GM12878 (cell line): ENCODE measurements around the gene SLC17A7. TPM values are rescaled to one million over a fixed set of nuclear protein-coding genes. Genes with fewer than 3 reads are reported as not detected.

ENCODE experiments used
- BHLHE40 ChIP-seq, 2 experiments: fragments of 450-650 bp in 1 of 2; IDR thresholded peaks; 2 replicates each; pipeline ENCODE4 v1.6.1; 2011 to 2017; ENCODE audit warnings: low read depth in 2 of 2, borderline replicate concordance in 1 of 2, improper control_type of control experiment in 1 of 2, low read length in 1 of 2, mild to moderate bottlenecking in 1 of 2
- CBX3 ChIP-seq: fragments of 200-600 bp; sonication (generic); IDR thresholded peaks from 2 replicates; pipeline ENCODE4 v1.6.1; 2016; ENCODE audit warnings: low read depth, borderline replicate concordance
- FOXM1 ChIP-seq: IDR thresholded peaks from 2 replicates; pipeline ENCODE4 v1.6.1; 2012; ENCODE audit warnings: low read depth, mild to moderate bottlenecking, inconsistent platforms, low read length, moderate library complexity
- HDAC6 ChIP-seq: fragments of 200-600 bp; sonication (generic); IDR thresholded peaks from one replicate; pipeline ENCODE4 v1.8.0; 2017; ENCODE audit warnings: antibody characterized with exemption; ENCODE audit not compliant: unreplicated experiment
- IRF5 ChIP-seq: fragments of 450-650 bp; IDR thresholded peaks from 2 replicates; pipeline ENCODE4 v1.6.1; 2017; ENCODE audit warnings: borderline replicate concordance
- JUNB ChIP-seq: IDR thresholded peaks from 2 replicates; pipeline ENCODE4 v1.6.1; 2016; ENCODE audit warnings: antibody characterized with exemption, mild to moderate bottlenecking
- MLLT1 ChIP-seq: fragments of 450-650 bp; IDR thresholded peaks from 2 replicates; pipeline ENCODE4 v1.6.1; 2016; ENCODE audit warnings: mild to moderate bottlenecking
- NFYB ChIP-seq: IDR thresholded peaks from 2 replicates; pipeline ENCODE4 v1.6.1; 2011; ENCODE audit warnings: low read depth, mild to moderate bottlenecking, low read length, improper control_type of control experiment, moderate library complexity; ENCODE audit not compliant: insufficient read depth
- NKRF ChIP-seq: fragments of 450-650 bp; conservative IDR thresholded peaks from 2 replicates; pipeline ENCODE4 v1.6.1; 2017; ENCODE audit warnings: mild to moderate bottlenecking, moderate library complexity
- PAX5 ChIP-seq: IDR thresholded peaks from 2 replicates; pipeline ENCODE4 v1.6.1; 2011; ENCODE audit warnings: low read depth, low read length, borderline replicate concordance
- PBX3 ChIP-seq: IDR thresholded peaks from 2 replicates; pipeline ENCODE4 v1.6.1; 2011; ENCODE audit warnings: mild to moderate bottlenecking, low read depth, low read length, moderate library complexity; ENCODE audit not compliant: insufficient replicate concordance
- POLR2AphosphoS5 ChIP-seq: IDR thresholded peaks from 2 replicates; pipeline ENCODE4 v1.6.1; 2011; ENCODE audit warnings: mild to moderate bottlenecking, low read length, inconsistent platforms
- POU2F2 ChIP-seq: IDR thresholded peaks from 3 replicates; pipeline ENCODE4 v1.6.1; 2011; ENCODE audit warnings: low read depth, mild to moderate bottlenecking, low read length, borderline replicate concordance
- SKIL ChIP-seq: fragments of 450-650 bp; IDR thresholded peaks from 2 replicates; pipeline ENCODE4 v1.6.1; 2017; ENCODE audit warnings: mild to moderate bottlenecking, low read depth, inconsistent platforms; ENCODE audit not compliant: poor library complexity, severe bottlenecking
- SP1 ChIP-seq: IDR thresholded peaks from one replicate; pipeline ENCODE4 v1.6.1; 2011; ENCODE audit warnings: low read depth, low read length
- SPI1 ChIP-seq: IDR thresholded peaks from 2 replicates; pipeline ENCODE4 v1.6.1; 2011; ENCODE audit warnings: low read depth, mild to moderate bottlenecking, low read length, moderate library complexity, borderline replicate concordance; ENCODE audit not compliant: insufficient read depth
- TARDBP ChIP-seq: IDR thresholded peaks from 2 replicates; pipeline ENCODE4 v1.6.1; 2016; ENCODE audit warnings: borderline replicate concordance
- TBL1XR1 ChIP-seq: IDR thresholded peaks from 2 replicates; pipeline ENCODE4 v1.6.1; 2012; ENCODE audit warnings: low read depth, low read length, improper control_type of control experiment
- ZNF274 ChIP-seq: IDR thresholded peaks from one replicate; pipeline ENCODE4 v1.8.0; 2011; ENCODE audit not compliant: insufficient read length, insufficient read depth
- polyA plus RNA-seq, 11 experiments: library from polyadenylated mRNA; depleted of rRNA in 4 of 11; unstranded in 6 of 11; stranded (reverse) in 5 of 11; fragments of >200 nt; fragmentation: Nextera tagmentation in 4 of 11; fragmentation: Illumina TruSeq in 1 of 11; extraction: Ambion mirVana in 4 of 11; extraction: Trizol in 1 of 11; gene quantifications; 1 replicate in 1 of 11; 2 replicates in 10 of 11; pipeline versions ENCODE4 v1.2.1 to v1.2.3, GENCODE V29; 2011 to 2016; ENCODE audit warnings: inconsistent platforms in 2 of 11, missing spikeins in 2 of 11, low read depth in 1 of 11
- total RNA-seq, 4 experiments: library from RNA; depleted of rRNA in 3 of 4; stranded (reverse); fragments of >200 nt in 3 of 4; fragmentation: Illumina TruSeq in 1 of 4; extraction: Trizol in 1 of 4; gene quantifications; 2 replicates each; pipeline versions ENCODE4 v1.2.1 to v1.2.3, GENCODE V29; 2013 to 2021

Gene SLC17A7
- total and polyA plus RNA-seq, 10 of the 15 experiments (the other 5 are each of a cell fraction or from before 2014, with no cell fraction given): 0.03 to 0.24 (median 0.06) TPM; not detected in 6

GRCh38 chr19:49453013-49453756, 11.9 kb upstream of the SLC17A7 start, which contains the start of gene ALDH16A1 (continued):
- TF ChIP-seq POU2F2 (peak; percentile 80; the same call in 2 of the 3 replicates), TARDBP (no peak), MLLT1 (no peak; the same call in 1 of the 2 replicates), CBX3 (no peak), TBL1XR1 (no peak), PBX3 (no peak), FOXM1 (no peak), POLR2AphosphoS5 (peak; percentile 99), SP1 (peak; percentile 68), PAX5 (no peak; the same call in 1 of the 2 replicates), NFYB (peak; percentile 88), ZNF274 (no peak), IRF5 (no peak), BHLHE40 (IDR thresholded peaks at IDR 0.05; ENCODE audit: borderline replicate concordance in 1 of 2, low read depth in 2 of 2, low read length in 1 of 2) (peak; percentile 51 to 83; a peak in 3 of 4 replicates), HDAC6 (no peak), SPI1 (no peak), JUNB (no peak), NKRF (0 out of 2 replicates have a peak, but pooled peaks have one; percentile 47), SKIL (peak; percentile 42)
